HL-60/S4 treated with retinoic acid at 250 ng/mL for 4 days and 3 days (cell line): ENCODE measurements around the gene STAG3.

Experiments
- in situ Hi-C: fragments of 300-500 bp; cut with MboI; formaldehyde crosslinking; loops from 2 replicates; pipeline ENCODE4 v1.7.0; 2022; ENCODE audit warnings: low sequenced_read_pairs

The STAG3 gene

DNA sequence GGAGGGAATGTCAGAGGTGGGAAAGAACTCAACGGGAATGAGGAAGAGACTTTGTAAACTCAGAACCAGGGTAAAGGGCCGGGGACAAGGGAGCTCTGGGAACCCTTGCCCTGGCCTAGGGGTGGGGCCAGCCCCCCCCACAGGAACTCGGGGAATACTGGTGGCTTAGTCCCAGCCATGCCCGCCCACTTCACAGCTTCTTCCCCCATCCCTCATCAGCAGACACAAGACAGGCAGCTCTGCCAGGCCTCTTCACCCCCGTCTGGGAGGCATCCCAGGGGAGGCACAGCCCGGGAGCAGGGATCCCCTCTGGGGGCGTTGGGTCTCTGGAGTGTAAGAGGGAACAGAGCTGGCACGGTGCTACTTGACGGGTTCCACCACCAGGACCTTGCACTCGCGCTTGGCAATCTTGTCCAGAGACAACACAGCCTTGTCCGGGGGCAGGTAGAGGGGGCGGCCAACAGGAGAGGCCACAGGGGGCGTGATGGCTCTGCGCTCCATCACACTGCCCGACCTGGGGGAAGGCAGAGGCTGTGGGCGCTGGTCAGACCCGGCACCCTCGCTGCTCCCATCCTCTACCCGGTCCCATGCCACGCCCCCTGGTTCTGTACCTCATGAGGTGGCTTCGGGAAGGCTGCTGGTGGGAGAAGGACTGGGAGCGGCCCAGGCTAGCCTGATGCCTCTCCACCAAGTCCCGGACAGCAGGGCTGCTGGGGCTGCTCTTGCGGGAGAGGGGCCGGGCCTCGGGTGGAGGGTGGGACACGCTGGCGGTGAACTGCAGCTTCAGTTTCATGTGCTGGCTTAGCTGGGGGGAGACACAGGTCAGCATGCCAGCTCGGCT is 22.8 kb upstream of the STAG3 start:
- in situ Hi-C loops = no loop called here

DNA sequence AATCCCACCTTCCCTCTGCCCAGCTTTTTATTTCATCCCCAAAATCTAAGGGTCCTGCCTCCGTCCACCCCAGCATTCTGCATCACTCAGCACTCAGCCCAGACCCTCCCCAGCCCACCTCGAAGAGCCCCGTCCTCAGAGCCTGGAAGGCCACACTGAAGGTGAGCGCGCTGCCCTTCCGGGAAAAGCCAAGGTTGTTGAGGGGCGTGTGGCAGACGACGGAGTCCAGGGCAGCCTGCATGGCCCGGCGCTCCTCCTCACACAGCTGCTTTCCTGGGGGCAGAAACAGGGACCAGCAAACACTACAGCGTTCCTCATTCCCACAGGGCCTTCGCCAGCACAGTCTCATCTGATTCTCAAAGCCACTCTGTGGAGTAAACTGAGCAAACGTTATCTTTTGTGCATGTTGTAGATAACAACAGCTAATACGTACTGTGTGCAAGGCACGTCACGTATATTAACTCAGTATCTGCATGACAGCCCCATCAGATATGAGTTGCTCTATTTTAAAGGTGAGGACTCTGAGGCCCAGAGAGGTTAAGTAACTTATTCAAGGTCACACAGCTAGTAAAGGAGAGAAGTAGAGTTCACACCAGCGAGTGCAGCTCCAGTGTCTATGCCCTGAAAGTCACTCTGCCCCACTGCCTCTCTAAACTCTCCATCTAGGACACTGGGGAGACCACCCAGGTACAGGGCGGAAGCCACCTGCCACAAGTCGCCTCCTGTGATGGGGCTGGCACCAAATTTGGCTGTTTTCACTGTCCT is 22.0 kb upstream of the STAG3 start:
- in situ Hi-C loops = no loop called here

DNA sequence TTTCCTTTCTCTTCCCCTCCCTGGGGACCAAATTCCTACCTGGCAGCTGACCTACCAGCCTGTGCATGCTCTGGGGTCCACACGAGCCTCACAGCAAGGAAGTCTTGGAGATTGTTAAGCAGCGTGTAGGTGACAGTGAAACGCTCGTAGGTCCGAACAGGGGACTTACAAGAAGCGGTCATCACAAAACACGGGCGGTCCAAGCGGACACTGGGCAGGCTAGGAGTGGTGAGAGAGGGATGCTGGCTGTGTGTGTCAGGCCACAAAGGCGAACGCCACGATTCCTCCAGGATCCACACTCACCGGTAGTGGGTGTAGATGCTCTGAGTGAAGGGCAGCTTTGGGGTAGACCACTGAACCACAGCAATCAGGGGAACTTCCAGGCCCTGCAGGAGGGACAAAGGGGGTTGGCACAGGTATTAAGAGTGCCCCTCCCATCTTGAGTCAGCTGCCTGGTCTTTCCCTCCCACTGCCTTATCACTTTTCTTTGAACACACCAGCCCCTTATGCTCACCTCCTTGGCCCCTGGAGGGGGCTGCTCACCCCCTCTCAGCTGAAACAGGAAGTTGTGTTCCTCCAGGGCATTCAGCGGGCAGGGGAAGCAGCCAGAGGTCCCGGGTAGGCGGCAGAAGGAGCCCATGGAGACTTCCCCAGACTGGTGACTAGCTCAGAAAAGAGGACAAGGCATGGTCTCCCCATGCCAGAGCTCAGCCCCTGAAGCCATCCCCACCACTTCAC is 21.2 kb upstream of the STAG3 start:
- in situ Hi-C loops = no loop called here

DNA sequence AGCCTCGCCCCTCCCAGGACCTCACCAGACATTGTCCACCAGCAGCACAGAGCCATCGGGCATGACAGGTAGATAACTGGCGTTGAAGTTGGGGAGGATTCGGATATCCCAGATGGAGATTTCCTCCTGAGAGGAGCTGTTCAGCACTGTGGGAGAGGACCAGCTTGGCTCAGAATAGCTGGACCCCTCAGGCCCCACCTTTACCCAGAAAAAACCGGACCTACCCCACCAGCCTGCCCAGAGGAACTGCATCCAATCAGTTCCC is 20.7 kb upstream of the STAG3 start:
- in situ Hi-C loops = no loop called here

DNA sequence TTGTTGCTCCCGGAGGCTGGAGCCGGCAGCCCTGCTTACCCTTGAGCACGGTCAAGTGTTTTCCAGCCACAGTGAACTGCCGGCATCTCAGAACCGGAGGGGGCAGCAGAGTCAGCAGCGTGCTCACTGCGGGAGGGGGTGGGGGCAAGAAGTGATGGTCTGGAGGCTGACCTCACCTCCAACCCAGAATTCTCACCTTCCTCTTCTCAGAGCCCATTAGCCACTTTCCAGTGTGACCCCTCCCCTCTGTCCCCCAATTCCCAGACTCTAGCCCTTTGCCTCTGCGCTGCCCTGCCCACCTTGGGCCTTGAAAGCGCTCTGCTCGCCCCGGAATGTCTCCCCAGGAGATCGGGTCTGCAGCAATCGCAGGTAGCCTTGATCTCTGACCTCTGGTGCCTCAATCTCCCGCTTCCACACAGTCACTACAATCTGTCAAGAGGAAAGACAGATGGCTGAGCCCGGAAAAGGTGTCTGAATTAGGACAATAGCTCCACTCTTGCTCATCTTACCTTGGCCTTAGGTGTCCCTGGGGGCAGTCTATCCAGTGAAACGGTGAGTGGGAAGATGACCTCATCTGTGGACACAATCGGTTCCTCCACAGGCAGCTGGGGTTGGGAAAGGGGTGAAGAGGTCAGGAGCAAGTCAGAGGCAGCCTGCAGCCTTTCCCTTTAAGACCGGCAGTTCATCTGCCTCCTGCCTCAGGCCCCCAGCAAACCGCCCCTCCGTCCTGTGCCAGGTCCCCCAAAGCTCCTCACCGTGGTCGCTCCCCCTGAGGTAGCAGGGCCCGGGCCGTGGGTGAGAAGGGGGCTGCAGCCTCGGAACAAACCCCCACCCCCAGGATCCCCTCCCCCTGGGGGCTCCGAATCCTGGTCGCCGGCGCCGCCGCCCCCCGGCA is 20.1 kb upstream of the STAG3 start:
- in situ Hi-C loops = no loop called here

DNA sequence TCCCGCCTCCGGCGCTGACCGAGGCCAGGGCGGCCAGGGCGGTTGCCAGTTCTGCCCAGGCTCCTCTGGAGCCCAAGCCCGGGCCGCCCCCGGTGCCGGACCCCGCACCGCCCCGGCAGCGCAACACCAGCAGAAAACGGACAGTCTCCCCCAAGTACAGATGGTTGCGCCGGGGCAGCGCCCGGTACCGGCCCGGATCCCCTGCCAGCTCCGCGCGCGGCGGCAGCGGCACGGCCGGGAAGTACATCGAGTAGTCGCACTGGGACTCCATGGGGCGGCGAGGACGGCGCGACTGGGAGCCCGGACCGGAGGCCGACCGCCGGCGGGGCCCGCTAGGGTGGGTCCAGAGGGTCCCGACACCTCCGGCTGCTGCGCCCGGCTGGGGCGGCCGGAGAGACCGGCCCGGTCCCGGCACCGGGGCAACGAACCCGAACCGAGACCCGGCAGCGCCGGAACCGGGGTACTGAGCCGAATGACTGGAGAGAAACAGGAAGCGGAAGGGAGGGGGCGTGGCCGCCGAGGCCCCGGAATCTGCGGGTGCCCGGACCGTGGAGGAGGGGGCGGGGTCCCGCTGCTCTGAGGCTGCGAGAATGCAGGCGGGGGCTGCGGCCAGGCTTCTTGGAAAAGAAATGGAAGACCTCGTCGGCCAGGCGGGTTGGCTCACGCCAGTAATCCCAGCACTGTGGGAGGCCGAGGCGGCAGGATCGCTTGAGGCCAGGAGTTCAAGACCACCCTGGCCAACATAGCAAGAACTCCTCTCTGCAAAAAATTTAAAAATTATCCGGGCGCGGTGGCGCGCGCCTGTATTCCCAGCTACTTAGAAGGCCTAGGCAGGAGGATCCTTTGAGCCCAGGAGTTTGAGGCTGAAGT is 19.3 kb upstream of the STAG3 start, which contains the start of gene TRAPPC14:
TSS of gene TRAPPC14 (minus strand) at position 495 of the 870 bp plus-strand sequence. CDS start at position 271, 224 bp downstream.
- in situ Hi-C loops = no loop called here

DNA sequence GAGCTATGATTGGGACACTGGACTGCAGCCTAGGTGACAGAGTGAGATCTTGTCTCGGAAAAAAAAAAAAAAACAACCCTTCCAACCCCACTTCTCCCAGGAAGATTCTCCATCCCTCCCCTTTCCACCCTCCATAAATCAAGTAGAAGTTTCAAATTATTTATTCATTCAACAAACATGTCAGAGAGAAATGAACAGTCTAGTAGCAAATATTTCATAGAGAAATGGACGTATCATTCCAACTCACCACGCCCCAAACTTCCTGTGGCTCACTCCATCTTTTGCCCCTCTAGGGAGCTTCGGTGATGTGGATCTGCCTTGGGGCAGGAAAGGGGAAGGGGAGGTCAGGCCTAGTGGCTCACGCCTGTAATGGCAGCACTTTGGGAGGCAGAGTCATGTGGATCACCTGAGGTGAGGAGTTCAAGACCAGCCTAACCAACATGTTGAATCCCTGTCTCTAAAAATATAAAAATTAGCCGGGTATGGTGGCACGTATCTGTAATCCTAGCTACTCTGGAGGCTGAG is 18.6 kb upstream of the STAG3 start:
- in situ Hi-C loops = no loop called here

DNA sequence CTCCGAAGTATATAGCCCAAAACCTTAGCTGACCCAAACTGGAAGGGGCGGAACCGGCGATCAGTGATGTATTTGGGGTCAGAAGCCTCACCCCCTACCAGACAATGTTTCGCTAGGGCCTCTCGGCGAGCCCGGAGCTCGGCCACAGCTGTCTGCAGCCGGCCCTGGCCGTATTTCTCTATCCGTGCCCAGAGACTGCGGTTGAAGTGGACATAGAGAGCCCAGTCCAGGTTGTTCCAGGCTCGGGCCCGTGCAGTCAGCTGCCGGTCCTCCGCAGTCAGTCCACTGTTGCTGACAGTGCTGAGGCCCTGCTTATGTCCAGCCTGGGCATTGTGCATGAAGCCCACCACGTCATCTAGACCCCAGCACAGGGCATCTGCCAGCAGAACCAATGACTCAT is 17.7 kb upstream of the STAG3 start:
- in situ Hi-C loops = no loop called here

DNA sequence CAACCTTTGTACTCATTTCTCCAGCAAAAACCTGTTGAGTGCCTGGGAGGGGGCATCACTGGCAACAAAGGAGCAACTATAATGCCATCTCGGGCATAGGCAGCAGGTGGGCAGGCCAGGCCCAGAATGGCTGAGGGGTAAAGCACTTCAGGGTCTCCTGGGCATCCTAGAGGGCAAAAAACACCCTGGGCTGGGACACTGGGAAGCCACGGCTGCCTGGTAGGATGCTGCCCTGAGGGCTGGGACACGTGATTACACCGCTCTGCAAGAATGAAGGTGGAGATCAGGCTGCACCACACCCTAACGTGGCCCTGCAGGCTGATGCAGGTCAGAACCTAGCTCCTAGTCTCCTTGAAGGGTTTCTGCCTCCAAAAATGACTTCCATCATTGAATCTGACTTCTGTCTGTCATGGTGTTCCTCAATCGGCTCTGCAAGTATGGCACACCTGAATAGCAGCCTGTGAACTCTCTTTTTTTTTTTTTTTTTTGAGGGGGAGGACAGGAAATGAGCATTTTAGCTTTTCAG is 14.6 kb upstream of the STAG3 start:
- in situ Hi-C loops = no loop called here

DNA sequence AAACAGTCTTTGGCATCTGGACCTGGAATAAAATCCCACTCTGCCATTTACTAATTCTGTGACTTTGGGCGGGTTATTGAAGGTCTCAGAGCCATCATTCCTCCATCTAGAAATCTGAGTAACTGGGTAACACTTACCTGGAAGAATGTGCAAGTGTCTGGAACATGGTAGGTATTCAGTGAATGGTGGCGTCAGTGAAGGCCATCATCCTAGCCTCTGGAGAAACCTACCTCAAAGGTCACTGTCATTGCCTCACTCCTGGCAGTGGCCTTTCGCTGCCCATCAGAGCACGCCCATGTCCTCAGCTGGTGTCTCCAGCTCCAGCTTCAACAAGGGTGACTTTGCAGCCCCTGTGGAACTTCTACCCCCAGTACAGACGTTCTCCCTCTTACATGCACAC is 13.8 kb upstream of the STAG3 start:
- in situ Hi-C loops = no loop called here

DNA sequence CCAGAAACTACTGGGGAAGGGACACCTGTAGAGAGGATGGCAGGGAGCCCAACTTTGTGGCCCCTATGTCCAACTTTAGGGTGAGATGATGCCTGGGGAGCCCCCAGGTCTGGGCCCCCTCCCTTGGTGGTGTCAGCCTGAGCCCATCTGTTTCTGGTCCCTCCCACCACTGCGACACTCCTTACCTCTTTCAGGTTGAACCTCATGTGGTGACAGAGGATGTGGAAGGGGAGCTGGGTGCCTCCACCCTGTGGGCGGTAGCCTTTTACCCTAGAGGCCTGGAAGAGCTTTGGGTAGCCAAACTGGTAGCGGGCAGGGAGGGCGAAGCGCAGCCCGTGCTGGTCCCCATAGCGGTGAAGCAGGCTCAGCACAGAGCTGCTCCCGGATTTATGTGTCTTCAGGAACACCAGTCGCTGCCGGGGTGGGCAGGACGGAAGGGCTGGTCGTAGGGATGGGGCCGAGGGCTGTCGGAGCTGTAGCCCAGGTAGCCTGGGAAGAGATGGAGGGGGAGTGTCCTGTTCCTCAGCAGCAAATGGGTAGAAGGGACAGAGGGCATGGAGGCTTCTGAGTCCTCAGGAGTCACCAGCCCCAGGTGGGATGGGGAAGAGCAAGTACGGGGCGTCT is 11.3 kb upstream of the STAG3 start:
- in situ Hi-C loops = no loop called here

DNA sequence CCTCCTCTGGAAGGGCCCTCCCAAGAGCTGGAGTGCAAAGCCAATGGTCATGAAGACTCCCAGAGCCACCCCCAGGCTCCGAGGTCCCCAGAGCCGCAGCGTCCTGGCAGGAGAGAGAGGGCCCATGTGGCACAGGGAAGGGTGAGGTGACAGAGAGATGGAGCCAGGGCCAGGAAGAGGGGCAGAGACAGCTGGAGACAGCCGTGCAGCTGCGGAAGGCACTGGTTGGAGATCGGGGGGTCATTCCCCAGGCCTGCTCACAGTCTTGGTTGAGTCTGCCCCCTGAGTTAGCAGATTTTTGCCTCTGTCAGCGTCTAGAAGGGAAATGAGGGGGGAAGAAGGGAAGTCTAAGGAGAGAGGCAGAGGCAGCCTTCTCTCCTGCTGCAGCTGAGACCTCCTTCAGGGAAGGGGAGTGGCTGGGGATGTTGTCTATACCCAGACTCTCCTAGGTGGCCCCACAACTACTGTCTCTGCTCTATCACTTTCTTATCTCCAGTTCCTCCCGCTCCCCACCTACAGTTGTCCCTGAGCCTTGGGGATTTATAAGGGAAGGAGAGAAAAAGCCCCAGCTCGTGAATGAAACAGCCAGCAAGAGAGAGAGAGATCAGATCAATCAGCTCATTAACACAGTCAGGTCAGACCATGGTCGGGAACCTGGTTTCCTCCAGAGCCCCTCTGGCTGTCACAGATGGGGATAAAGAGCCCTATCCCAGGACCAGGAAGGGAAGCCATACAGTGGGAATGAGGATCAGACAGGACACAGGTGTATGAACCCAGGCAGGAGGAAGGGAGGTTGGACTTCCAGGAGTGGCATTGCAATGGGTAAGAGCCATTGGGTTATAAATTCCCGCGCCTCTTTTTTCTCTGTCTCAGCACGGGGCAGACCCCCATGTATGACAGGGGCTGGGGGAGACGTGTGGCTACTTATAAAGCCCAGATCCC is 10.5 kb upstream of the STAG3 start:
- in situ Hi-C loops = no loop called here

DNA sequence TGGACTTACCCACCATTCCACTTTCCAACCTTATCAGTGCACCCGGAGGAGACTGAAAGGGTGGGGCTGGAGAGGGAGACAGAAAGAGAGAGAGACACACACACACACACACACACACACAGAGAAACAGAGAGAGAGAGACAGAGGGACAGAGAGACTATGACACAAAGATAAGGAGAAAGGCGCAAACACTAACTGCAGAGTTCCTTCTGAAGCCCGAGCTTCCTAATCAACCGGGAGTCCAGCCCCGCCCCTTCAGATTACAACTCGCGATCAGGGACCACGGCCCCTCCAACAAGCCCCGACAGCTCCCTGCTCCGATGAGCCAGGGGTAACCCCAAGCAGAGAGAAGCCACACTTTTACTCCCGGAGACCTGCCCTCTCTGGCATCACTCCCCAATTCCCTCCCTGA is 9.8 kb upstream of the STAG3 start:
- in situ Hi-C loops = no loop called here

DNA sequence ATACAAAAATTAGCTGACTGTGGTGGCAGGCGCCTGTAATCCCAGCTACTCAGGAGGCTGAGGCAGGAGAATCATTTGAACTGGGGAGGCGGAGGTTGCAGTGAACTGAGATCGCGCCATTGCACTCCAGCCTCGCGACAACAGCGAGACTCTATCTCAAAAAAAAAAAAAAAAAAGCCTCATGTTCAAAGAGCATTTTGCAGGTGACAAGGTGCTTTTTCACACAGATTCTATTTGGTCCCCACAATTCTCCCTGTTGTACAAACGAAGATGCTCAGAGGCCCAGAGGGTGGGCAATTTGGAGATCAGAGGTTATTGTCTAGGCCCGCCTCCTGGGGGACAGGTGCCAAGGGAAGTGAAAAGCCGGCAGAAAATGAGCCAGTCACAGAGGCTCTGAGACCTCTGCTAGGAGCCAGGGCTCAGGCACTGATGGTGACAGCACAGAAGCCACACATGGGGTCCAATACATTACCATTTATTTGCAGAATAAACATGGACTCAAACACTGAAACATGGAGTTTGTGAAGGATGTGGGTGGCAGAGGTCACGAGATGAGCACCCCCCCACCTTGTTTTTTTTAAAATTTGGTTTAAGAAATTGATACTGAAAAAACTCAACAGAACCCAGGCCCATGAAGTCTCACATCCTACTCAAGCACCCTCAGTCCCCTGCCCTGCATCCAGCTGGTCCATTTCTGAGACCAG is 8.4 kb upstream of the STAG3 start:
- in situ Hi-C loops = no loop called here

DNA sequence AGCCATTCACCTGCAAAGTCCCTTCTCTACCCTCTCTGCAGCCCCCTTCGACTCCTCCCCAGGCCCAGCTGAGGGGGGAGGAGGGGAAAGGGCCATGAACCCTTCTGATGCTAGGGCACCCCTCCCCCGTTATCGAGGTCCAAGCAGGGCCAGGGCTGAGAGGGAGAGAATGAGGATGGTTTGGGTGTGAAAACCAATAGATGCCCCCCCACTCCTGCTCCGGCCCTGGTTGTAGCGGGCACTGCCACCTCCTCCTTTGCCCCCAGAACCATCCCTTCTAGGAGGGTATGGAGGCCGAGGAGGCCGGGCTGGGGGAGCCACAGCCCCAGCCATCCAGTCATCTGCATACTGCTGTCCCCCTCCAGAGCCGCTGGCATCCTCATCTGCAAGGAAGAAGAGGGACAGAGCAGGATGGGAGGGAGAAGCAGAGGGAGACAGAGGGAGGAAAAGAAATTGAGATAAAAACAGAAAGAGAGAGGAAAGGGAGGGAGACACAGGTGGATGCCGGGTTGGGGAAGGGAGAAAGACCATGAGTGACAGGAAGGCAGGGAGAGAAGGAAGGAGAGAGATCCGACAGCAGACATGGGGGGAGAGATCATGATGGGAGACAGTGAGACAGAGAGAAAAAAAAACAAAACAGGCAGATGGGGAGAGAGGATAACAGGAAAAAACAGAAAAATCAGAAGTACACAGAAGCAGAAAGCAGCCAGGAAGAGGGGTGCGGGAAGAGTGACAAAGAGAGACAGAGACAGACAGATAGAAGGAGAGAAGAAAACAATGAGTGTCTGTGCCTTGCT is 7.4 kb upstream of the STAG3 start:
- in situ Hi-C loops = no loop called here

DNA sequence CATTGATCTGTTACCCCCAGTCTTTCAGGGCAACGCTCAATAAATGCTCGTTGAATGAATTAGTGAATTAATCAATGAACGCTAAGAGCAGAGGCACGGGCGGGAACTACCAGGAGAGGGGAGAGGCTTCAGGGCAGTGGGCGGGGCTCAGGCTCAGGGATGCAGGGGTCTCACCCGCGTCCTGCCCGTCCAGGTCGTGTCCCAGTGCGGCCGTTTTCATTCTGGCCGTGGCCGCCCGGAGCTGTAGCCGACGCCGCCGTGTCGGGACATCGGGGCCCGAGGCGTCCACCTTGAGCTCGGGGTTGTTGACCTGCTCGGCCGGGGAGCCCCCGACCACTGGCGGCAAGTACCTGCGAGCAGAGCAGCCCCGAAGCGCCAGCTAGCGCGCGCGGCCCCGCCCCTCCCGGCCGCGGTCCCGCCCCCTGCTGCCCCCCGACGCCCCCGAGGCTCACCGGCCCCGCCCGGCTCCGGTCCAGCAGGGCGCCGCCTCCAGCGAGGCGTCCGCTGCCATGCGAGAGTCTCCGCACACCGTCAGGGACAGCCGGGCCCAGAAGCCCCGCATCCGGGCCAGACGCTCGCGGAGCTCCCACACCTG is 6.5 kb upstream of the STAG3 start:
- in situ Hi-C loops = no loop called here
